ENCODE measurements around the gene GABRD.

Gene GABRD

DNA sequence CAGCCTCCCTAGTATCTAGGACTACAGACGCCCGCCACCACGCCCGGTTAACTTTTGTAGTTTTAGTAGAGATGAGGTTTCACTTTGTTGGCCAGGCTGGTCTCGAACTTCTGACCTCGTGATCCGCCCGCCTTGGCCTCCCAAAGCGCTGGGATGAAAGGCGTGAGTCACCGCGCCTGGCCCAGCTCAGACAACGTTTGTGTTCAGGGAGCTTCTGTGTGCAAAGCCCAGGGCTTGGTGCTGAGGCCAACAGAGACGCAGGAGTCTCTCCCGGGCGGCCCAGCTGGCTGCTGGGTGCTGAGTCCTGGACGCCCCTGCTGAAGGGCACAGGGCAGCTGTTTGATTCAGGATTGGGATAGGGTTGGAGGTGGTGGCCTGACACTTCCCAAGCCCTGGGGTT, 34.1 kb downstream of the GABRD start:
- H3K27me3 ChIP-seq (replicated peaks; ENCODE audit: control insufficient read depth, insufficient read depth, low read length, poor library complexity, severe bottlenecking): no peaks in the 10 kb centered on the region
- H3K9me3 ChIP-seq (ENCODE audit: control insufficient read depth, low read length): no peaks in the 10 kb centered on the region
- H3K4me3 ChIP-seq (ENCODE audit: insufficient read depth, low read depth, low read length, poor library complexity, severe bottlenecking): no peak overlapping the region
- DNase-seq: no peak
- H3K4me1 ChIP-seq (ENCODE audit: control insufficient read depth, insufficient read depth, low read length, poor library complexity, severe bottlenecking): peaks cover 17% of the 10 kb centered on the region
- peaks cover 9% of the 10 kb centered on the region for H3K36me3 ChIP-seq (ENCODE audit: control insufficient read depth, insufficient read depth, low read length)
- no peak overlapping the region for H3K27ac ChIP-seq (ENCODE audit: insufficient read depth, low read length, poor library complexity, severe bottlenecking)

GRCh38 chr1:2053784-2054376, 34.7 kb downstream of the GABRD start:
- peaks cover 9% of the 10 kb centered on the region for H3K36me3 ChIP-seq (ENCODE audit: control insufficient read depth, insufficient read depth, low read length)
- no peak for DNase-seq
- H3K9me3 ChIP-seq (ENCODE audit: control insufficient read depth, low read length): no peaks in the 10 kb centered on the region
- H3K27me3 ChIP-seq (replicated peaks; ENCODE audit: control insufficient read depth, insufficient read depth, low read length, poor library complexity, severe bottlenecking): no peaks in the 10 kb centered on the region
- peaks cover 17% of the 10 kb centered on the region for H3K4me1 ChIP-seq (ENCODE audit: control insufficient read depth, insufficient read depth, low read length, poor library complexity, severe bottlenecking)
- no peak overlapping the region for H3K27ac ChIP-seq (ENCODE audit: insufficient read depth, low read length, poor library complexity, severe bottlenecking)
- H3K4me3 ChIP-seq (ENCODE audit: insufficient read depth, low read depth, low read length, poor library complexity, severe bottlenecking): no peak overlapping the region

DNA sequence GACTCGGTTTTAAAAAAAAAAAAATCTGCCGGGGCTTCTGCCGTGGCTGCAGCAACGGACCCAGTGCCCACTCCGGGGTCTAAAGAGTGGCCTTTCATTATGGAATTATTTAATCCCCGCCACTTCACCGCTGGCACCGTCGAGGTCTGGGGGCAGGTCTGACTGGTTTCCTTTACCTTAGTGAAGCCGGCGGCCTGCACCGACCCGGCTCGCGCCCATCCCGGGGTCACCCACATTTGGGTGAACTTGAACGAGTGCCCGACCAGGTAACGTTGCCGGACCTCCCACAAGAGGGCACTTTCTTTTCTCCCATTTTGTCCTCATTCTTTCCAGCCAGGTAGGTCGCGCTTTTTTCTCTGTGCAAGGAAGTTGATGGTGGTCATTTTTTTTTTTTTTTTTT, 35.4 kb downstream of the GABRD start:
- Histone ChIP-seq H3K9me3 (ENCODE audit: control insufficient read depth, low read length) (no peaks in the 10 kb centered on the region), H3K36me3 (ENCODE audit: control insufficient read depth, insufficient read depth, low read length) (peaks cover 11% of the 10 kb centered on the region), H3K27me3 (replicated peaks; ENCODE audit: control insufficient read depth, insufficient read depth, low read length, poor library complexity, severe bottlenecking) (no peaks in the 10 kb centered on the region), H3K4me3 (ENCODE audit: insufficient read depth, low read depth, low read length, poor library complexity, severe bottlenecking) (no peak overlapping the region), H3K27ac (ENCODE audit: insufficient read depth, low read length, poor library complexity, severe bottlenecking) (no peak overlapping the region), H3K4me1 (ENCODE audit: control insufficient read depth, insufficient read depth, low read length, poor library complexity, severe bottlenecking) (peaks cover 12% of the 10 kb centered on the region)
- no peak for DNase-seq

GRCh38 chr1:2055911-2056575, 36.9 kb downstream of the GABRD start:
- H3K4me3 ChIP-seq (ENCODE audit: insufficient read depth, low read depth, low read length, poor library complexity, severe bottlenecking): no peak overlapping the region
- no peaks in the 10 kb centered on the region for H3K27me3 ChIP-seq (replicated peaks; ENCODE audit: control insufficient read depth, insufficient read depth, low read length, poor library complexity, severe bottlenecking)
- H3K27ac ChIP-seq (ENCODE audit: insufficient read depth, low read length, poor library complexity, severe bottlenecking): no peak overlapping the region
- no peaks in the 10 kb centered on the region for H3K9me3 ChIP-seq (ENCODE audit: control insufficient read depth, low read length)
- no peak for DNase-seq
- H3K4me1 ChIP-seq (ENCODE audit: control insufficient read depth, insufficient read depth, low read length, poor library complexity, severe bottlenecking): peaks cover 4% of the 10 kb centered on the region
- peaks cover 22% of the 10 kb centered on the region for H3K36me3 ChIP-seq (ENCODE audit: control insufficient read depth, insufficient read depth, low read length)

DNA sequence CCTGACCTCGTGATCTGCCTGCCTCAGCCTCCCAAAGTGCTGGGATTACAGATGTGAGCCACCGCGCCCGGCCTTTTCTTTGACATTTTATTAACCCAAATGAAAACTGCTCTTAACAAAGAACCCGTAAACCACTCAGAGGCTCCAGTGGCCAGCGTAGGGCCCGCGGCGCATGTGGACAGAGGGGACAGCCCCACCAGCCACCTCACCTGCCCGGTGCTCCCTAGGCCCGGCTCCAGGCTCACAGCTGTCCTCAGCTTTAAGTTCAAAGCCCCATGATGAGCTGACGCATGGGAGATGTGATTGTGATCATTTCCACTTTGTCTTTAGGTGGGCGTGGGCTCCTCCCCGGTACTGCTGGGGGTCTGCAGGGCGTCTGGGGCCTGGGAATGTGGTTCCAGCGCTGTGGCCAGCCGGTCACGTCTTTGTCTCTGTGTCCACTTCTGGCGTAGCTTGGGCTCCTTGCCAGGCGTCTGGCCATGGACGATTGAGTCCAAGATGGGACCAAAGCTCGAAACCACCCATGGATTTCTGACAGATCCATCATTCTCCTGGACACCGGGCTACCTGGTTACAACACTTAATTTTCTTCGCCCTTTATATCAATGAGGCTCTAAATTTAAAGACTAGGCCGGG, 37.9 kb downstream of the GABRD start:
- H3K9me3 ChIP-seq (ENCODE audit: control insufficient read depth, low read length): no peaks in the 10 kb centered on the region
- H3K4me3 ChIP-seq (ENCODE audit: insufficient read depth, low read depth, low read length, poor library complexity, severe bottlenecking): no peak overlapping the region
- H3K36me3 ChIP-seq (ENCODE audit: control insufficient read depth, insufficient read depth, low read length): peaks cover 27% of the 10 kb centered on the region
- no peaks in the 10 kb centered on the region for H3K4me1 ChIP-seq (ENCODE audit: control insufficient read depth, insufficient read depth, low read length, poor library complexity, severe bottlenecking)
- H3K27me3 ChIP-seq (replicated peaks; ENCODE audit: control insufficient read depth, insufficient read depth, low read length, poor library complexity, severe bottlenecking): no peaks in the 10 kb centered on the region
- no peak for DNase-seq
- H3K27ac ChIP-seq (ENCODE audit: insufficient read depth, low read length, poor library complexity, severe bottlenecking): no peak overlapping the region

DNA sequence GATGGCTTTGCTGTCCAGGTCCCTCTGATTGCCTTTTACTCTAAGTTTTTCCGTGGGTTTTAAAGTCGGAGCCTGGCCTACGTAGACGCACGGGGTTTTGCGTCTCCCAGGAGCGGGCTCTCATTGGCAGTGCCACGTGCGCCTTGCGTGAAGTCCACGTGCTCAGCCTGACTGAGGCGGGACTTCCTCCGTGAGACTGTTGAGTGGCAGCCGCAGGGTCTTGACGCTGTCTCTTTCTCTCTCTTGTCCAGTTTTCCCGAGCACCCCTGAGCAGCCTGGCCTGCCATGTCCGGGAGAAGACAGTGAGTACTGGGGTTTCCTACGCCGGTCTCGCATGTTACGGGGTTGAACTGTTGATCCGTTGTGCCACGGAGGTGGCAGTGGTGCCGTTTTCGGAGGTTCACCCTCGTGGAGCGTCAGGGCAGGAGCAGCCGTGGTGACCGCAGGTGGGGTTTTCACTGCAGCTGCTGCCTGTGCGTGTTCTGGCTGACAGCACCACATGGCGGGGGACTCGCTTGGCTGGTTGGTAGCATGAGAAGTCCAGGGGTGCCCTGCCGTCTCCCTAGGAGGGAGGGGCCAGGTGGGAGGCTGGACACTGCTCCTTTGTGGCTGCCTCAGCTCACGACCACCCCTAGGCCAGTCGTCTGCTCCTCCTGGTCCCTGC, 40.3 kb downstream of the GABRD start:
- Histone ChIP-seq H3K27me3 (replicated peaks; ENCODE audit: control insufficient read depth, insufficient read depth, low read length, poor library complexity, severe bottlenecking) (no peaks in the 10 kb centered on the region), H3K9me3 (ENCODE audit: control insufficient read depth, low read length) (no peaks in the 10 kb centered on the region), H3K27ac (ENCODE audit: insufficient read depth, low read length, poor library complexity, severe bottlenecking) (no peak overlapping the region), H3K4me3 (ENCODE audit: insufficient read depth, low read depth, low read length, poor library complexity, severe bottlenecking) (no peak overlapping the region), H3K4me1 (ENCODE audit: control insufficient read depth, insufficient read depth, low read length, poor library complexity, severe bottlenecking) (no peaks in the 10 kb centered on the region), H3K36me3 (ENCODE audit: control insufficient read depth, insufficient read depth, low read length) (peaks cover 27% of the 10 kb centered on the region)
- DNase-seq: no peak

- Histone ChIP-seq H3K4me3 (ENCODE audit: insufficient read depth, low read depth, low read length, poor library complexity, severe bottlenecking) (no peak overlapping the region), H3K4me1 (ENCODE audit: control insufficient read depth, insufficient read depth, low read length, poor library complexity, severe bottlenecking) (no peaks in the 10 kb centered on the region), H3K27ac (ENCODE audit: insufficient read depth, low read length, poor library complexity, severe bottlenecking) (no peak overlapping the region), H3K27me3 (replicated peaks; ENCODE audit: control insufficient read depth, insufficient read depth, low read length, poor library complexity, severe bottlenecking) (no peaks in the 10 kb centered on the region), H3K36me3 (ENCODE audit: control insufficient read depth, insufficient read depth, low read length) (peaks cover 27% of the 10 kb centered on the region), H3K9me3 (ENCODE audit: control insufficient read depth, low read length) (no peaks in the 10 kb centered on the region)
- no peak for DNase-seq
These were observed 40.9 kb downstream of the GABRD start for GRCh38 chr1:2060072-2060471.

DNA sequence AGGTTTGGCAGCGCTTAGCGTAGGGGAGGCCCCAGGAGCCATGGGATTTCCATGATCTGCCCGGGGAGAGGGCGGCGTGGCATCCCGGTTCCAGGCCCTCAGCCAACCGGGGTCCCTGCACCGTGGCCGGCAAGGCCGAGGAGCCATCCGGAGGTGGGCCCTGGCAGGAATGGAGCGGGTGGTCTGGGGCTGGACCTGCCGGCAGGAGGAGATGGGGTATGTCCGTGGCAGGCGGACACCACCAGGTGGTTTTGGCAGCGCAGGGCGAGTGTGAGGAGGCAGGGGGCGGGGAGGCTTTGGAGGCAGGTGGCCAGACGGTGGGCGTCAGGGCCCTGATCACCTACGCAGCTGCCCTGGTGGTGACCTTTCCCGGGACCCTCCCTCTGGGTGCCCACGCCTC, 41.4 kb downstream of the GABRD start:
- Histone ChIP-seq H3K4me3 (ENCODE audit: insufficient read depth, low read depth, low read length, poor library complexity, severe bottlenecking) (no peak overlapping the region), H3K9me3 (ENCODE audit: control insufficient read depth, low read length) (no peaks in the 10 kb centered on the region), H3K4me1 (ENCODE audit: control insufficient read depth, insufficient read depth, low read length, poor library complexity, severe bottlenecking) (no peaks in the 10 kb centered on the region), H3K36me3 (ENCODE audit: control insufficient read depth, insufficient read depth, low read length) (peaks cover 27% of the 10 kb centered on the region), H3K27me3 (replicated peaks; ENCODE audit: control insufficient read depth, insufficient read depth, low read length, poor library complexity, severe bottlenecking) (no peaks in the 10 kb centered on the region), H3K27ac (ENCODE audit: insufficient read depth, low read length, poor library complexity, severe bottlenecking) (no peak overlapping the region)
- no peak for DNase-seq

DNA sequence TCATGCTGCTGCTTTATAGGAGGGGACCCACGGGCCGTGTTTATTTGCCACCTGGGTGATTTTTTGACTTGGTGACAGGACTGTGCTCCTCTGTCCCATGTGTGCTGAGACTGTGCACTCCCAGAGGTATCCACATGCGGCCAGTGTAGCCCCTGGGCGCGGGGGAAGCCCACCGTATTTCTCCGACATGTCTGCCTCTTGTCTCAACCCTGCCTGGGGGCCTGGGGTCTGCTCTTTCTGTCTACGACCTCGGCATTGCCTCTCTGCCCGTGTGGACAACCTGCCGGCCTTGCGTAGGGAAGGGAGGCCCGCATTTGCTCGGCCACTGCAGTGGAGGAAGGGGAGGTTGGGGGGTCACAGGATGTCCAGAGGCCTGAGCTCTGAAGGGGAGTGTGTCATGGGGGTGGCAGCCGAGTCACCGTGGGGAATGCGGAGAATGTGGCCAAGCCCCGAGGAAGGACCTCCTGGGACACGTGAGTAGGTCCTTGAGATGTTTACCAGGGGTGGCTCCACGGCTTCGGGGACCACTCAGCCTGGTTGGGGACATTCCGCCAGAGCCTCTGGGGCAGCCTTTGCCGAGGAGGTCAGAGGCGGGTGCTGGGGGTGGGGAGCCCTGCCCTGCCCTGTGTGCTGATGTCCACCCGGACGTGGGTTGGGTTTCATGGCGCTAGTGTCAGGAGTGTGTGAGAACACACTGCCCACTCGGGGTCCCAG, 42.1 kb downstream of the GABRD start:
- peaks cover 24% of the 10 kb centered on the region for H3K36me3 ChIP-seq (ENCODE audit: control insufficient read depth, insufficient read depth, low read length)
- no peaks in the 10 kb centered on the region for H3K27me3 ChIP-seq (replicated peaks; ENCODE audit: control insufficient read depth, insufficient read depth, low read length, poor library complexity, severe bottlenecking)
- H3K27ac ChIP-seq (ENCODE audit: insufficient read depth, low read length, poor library complexity, severe bottlenecking): no peak overlapping the region
- no peaks in the 10 kb centered on the region for H3K4me1 ChIP-seq (ENCODE audit: control insufficient read depth, insufficient read depth, low read length, poor library complexity, severe bottlenecking)
- no peaks in the 10 kb centered on the region for H3K9me3 ChIP-seq (ENCODE audit: control insufficient read depth, low read length)
- DNase-seq: no peak
- no peak overlapping the region for H3K4me3 ChIP-seq (ENCODE audit: insufficient read depth, low read depth, low read length, poor library complexity, severe bottlenecking)

All from effector memory CD4-positive, alpha-beta T cell (primary cell).